Hepatocyte (in vitro differentiated cells): ENCODE data around the gene SP8.

Experiments used
- EZH2 ChIP-seq: fragments of 200-600 bp; sonication (generic); IDR thresholded peaks from 2 replicates; pipeline ENCODE4 v1.6.1; 2016; ENCODE audit warnings: antibody characterized with exemption, mild to moderate bottlenecking, borderline replicate concordance
- EZH2phosphoT487 ChIP-seq: fragments of 200-600 bp; sonication (generic); IDR thresholded peaks from one replicate; pipeline ENCODE4 v1.6.1; 2018; ENCODE audit warnings: antibody characterized with exemption, mild to moderate bottlenecking, low read depth, moderate library complexity; ENCODE audit not compliant: unreplicated experiment, severe bottlenecking
- TF ChIP-seq, protein P1 (sequence below): fragments of 200-600 bp; sonication (generic); IDR thresholded peaks from 2 replicates; pipeline ENCODE4 v1.5.1; 2016; ENCODE audit warnings: antibody characterized with exemption, mild to moderate bottlenecking; ENCODE audit not compliant: poor library complexity

DNA sequence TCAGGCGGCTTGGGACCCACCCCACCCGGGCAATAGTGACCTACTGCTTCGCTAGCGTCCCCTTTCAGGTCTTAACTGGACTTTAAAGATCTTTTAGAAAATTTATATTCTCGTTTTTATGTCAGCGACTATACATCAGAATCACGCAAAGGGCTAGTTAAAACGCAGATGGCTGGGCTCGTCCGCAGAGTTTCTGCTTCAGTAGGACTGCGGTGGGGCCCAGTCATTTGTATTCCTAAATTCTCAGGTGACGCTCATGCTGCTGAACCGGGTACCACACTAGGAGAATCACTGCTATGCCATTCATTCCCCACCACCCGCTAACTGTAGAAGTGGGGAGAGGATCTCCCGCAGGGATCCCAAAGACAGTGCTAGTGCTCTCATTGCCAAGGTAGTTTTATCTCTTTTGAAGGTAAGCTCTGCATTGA lies 12.0 kb upstream of the SP8 start:
- TF ChIP-seq, protein P1, sequence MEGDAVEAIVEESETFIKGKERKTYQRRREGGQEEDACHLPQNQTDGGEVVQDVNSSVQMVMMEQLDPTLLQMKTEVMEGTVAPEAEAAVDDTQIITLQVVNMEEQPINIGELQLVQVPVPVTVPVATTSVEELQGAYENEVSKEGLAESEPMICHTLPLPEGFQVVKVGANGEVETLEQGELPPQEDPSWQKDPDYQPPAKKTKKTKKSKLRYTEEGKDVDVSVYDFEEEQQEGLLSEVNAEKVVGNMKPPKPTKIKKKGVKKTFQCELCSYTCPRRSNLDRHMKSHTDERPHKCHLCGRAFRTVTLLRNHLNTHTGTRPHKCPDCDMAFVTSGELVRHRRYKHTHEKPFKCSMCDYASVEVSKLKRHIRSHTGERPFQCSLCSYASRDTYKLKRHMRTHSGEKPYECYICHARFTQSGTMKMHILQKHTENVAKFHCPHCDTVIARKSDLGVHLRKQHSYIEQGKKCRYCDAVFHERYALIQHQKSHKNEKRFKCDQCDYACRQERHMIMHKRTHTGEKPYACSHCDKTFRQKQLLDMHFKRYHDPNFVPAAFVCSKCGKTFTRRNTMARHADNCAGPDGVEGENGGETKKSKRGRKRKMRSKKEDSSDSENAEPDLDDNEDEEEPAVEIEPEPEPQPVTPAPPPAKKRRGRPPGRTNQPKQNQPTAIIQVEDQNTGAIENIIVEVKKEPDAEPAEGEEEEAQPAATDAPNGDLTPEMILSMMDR: no peak
- TF ChIP-seq EZH2: peak; percentile 88
- peak; percentile 60 for TF ChIP-seq EZH2phosphoT487
